WTC11 (cell line): ENCODE measurements around the gene GFRA1. TPM values are rescaled to one million over a fixed set of nuclear protein-coding genes. Genes with fewer than 3 reads are reported as not detected.

Source experiments
- ATAC-seq: fragments of 200-7000 bp; cut with Tn5 transposase; 2 replicates; pipeline ENCODE4 v1.10.0; 2021; ENCODE audit warnings: mild to moderate bottlenecking, moderate library complexity
- CTCF ChIA-PET: fragments of 300-600 bp; sonication (Branson Sonifier 250); formaldehyde crosslinking; loops from one replicate; lab custom pipeline; 2021; ENCODE audit warnings: antibody characterized with exemption; lab: Charles Lee
- POLR2A ChIA-PET: fragments of 350-600 bp; sonication (Branson Sonifier 250); formaldehyde crosslinking; loops from one replicate; lab custom pipeline; 2021; ENCODE audit warnings: antibody characterized with exemption; lab: Charles Lee
- DNase-seq: peaks from one replicate; pipeline ENCODE4 v3.0.0; 2021; ENCODE audit warnings: low spot score
- H3K27ac Mint-ChIP-seq: 2 replicates; pipeline ENCODE4 v1.8.0; 2021; ENCODE audit warnings: mixed read lengths
- H3K27me3 Mint-ChIP-seq: 2 replicates; pipeline ENCODE4 v1.8.0; 2021; ENCODE audit warnings: low read depth, mild to moderate bottlenecking, moderate library complexity, mixed read lengths
- H3K36me3 Mint-ChIP-seq: 2 replicates; pipeline ENCODE4 v1.8.0; 2021; ENCODE audit warnings: mixed read lengths
- H3K4me1 Mint-ChIP-seq: 2 replicates; pipeline ENCODE4 v1.8.0; 2022; ENCODE audit warnings: mixed read lengths
- H3K4me3 Mint-ChIP-seq: 2 replicates; pipeline ENCODE4 v1.8.0; 2021; ENCODE audit warnings: mild to moderate bottlenecking, moderate library complexity, mixed read lengths
- H3K9me3 Mint-ChIP-seq: 2 replicates; pipeline ENCODE4 v1.8.0; 2021; ENCODE audit warnings: mixed read lengths
- ATF1 ChIP-seq: sonication (generic); formaldehyde crosslinking; IDR thresholded peaks from 2 replicates; pipeline ENCODE4 v1.8.1; 2023; ENCODE audit warnings: mild to moderate bottlenecking, moderate library complexity, missing genetic modification reagents
- EMX1 ChIP-seq: fragments of 250-450 bp; sonication (Bioruptor Pico); IDR thresholded peaks from 2 replicates; pipeline ENCODE4 v1.8.0; 2021; ENCODE audit warnings: mild to moderate bottlenecking
- FOXP1 ChIP-seq: sonication (generic); formaldehyde crosslinking; IDR thresholded peaks from 2 replicates; pipeline ENCODE4 v1.8.0; 2022; ENCODE audit warnings: missing genetic modification reagents, mild to moderate bottlenecking, moderate library complexity, borderline replicate concordance
- TCF7 ChIP-seq: sonication (generic); formaldehyde crosslinking; IDR thresholded peaks from 2 replicates; pipeline ENCODE4 v1.8.0; 2022; ENCODE audit warnings: mild to moderate bottlenecking, low read depth, missing genetic modification reagents, moderate library complexity
- TEAD4 ChIP-seq: sonication (generic); formaldehyde crosslinking; IDR thresholded peaks from 2 replicates; pipeline ENCODE4 v1.8.0; 2022; ENCODE audit warnings: mild to moderate bottlenecking, missing genetic modification reagents
- TP53 ChIP-seq: sonication (generic); formaldehyde crosslinking; IDR thresholded peaks from 2 replicates; pipeline ENCODE4 v1.8.1; 2023; ENCODE audit warnings: mild to moderate bottlenecking, missing genetic modification reagents
- total RNA-seq: library from RNA; stranded (reverse); gene quantifications from 3 replicates; pipeline ENCODE4 v1.2.3, GENCODE V29; 2021
- TF ChIP-seq, protein P1 (sequence below): sonication (generic); formaldehyde crosslinking; IDR thresholded peaks from 2 replicates; pipeline ENCODE4 v1.8.0; 2022; ENCODE audit warnings: missing genetic modification reagents
- TF ChIP-seq, protein P2 (sequence below): sonication (generic); formaldehyde crosslinking; IDR thresholded peaks from 2 replicates; pipeline ENCODE4 v1.8.0; 2023; ENCODE audit warnings: missing genetic modification reagents
- TF ChIP-seq, protein P3 (sequence below): fragments of 250-450 bp; sonication (Bioruptor Pico); conservative IDR thresholded peaks from 2 replicates; pipeline ENCODE4 v1.9.0; 2021; ENCODE audit warnings: mild to moderate bottlenecking
- TF ChIP-seq, protein P4 (sequence below): sonication (generic); formaldehyde crosslinking; IDR thresholded peaks from 2 replicates; pipeline ENCODE4 v1.8.1; 2023; ENCODE audit warnings: mild to moderate bottlenecking, missing genetic modification reagents, borderline replicate concordance
- TF ChIP-seq, protein P5 (sequence below): sonication (generic); formaldehyde crosslinking; IDR thresholded peaks from 2 replicates; pipeline ENCODE4 v1.8.0; 2022; ENCODE audit warnings: mild to moderate bottlenecking, missing genetic modification reagents
- TF ChIP-seq, protein P6 (sequence below): sonication (generic); formaldehyde crosslinking; IDR thresholded peaks from 2 replicates; pipeline ENCODE4 v1.8.1; 2022; ENCODE audit warnings: low read depth, mild to moderate bottlenecking, moderate library complexity, missing genetic modification reagents, borderline replicate concordance

Gene GFRA1
- total RNA-seq, 1 experiment from 2014 or later, result 4.4 TPM

DNA sequence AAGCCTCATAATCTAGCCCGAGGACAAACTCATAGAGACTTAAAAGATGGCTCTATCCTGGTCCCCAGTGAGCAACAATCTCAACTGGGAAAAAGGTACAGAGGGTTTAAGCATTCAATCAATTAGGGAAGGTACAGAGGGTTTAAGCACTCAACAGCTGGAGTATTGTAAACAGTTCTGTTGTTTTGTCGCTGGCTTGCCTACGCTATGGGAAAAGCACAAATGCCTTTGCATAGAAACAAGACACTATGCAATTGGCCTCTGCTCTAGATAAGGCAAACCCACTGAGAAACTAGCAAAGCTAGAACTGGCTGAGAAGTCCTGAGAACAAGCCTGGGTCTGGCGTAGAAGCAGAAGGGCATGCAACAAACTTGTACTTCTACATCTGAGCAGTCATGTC lies 69.3 kb downstream of the GFRA1 start (continued):
- no peak for TF ChIP-seq FOXP1 (CRISPR knock-in tag)
- TF ChIP-seq, protein P1, sequence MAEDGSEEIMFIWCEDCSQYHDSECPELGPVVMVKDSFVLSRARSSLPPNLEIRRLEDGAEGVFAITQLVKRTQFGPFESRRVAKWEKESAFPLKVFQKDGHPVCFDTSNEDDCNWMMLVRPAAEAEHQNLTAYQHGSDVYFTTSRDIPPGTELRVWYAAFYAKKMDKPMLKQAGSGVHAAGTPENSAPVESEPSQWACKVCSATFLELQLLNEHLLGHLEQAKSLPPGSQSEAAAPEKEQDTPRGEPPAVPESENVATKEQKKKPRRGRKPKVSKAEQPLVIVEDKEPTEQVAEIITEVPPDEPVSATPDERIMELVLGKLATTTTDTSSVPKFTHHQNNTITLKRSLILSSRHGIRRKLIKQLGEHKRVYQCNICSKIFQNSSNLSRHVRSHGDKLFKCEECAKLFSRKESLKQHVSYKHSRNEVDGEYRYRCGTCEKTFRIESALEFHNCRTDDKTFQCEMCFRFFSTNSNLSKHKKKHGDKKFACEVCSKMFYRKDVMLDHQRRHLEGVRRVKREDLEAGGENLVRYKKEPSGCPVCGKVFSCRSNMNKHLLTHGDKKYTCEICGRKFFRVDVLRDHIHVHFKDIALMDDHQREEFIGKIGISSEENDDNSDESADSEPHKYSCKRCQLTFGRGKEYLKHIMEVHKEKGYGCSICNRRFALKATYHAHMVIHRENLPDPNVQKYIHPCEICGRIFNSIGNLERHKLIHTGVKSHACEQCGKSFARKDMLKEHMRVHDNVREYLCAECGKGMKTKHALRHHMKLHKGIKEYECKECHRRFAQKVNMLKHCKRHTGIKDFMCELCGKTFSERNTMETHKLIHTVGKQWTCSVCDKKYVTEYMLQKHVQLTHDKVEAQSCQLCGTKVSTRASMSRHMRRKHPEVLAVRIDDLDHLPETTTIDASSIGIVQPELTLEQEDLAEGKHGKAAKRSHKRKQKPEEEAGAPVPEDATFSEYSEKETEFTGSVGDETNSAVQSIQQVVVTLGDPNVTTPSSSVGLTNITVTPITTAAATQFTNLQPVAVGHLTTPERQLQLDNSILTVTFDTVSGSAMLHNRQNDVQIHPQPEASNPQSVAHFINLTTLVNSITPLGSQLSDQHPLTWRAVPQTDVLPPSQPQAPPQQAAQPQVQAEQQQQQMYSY (CRISPR knock-in tag), result no peak
- TF ChIP-seq, protein P2, sequence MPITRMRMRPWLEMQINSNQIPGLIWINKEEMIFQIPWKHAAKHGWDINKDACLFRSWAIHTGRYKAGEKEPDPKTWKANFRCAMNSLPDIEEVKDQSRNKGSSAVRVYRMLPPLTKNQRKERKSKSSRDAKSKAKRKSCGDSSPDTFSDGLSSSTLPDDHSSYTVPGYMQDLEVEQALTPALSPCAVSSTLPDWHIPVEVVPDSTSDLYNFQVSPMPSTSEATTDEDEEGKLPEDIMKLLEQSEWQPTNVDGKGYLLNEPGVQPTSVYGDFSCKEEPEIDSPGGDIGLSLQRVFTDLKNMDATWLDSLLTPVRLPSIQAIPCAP, result no peak

DNA sequence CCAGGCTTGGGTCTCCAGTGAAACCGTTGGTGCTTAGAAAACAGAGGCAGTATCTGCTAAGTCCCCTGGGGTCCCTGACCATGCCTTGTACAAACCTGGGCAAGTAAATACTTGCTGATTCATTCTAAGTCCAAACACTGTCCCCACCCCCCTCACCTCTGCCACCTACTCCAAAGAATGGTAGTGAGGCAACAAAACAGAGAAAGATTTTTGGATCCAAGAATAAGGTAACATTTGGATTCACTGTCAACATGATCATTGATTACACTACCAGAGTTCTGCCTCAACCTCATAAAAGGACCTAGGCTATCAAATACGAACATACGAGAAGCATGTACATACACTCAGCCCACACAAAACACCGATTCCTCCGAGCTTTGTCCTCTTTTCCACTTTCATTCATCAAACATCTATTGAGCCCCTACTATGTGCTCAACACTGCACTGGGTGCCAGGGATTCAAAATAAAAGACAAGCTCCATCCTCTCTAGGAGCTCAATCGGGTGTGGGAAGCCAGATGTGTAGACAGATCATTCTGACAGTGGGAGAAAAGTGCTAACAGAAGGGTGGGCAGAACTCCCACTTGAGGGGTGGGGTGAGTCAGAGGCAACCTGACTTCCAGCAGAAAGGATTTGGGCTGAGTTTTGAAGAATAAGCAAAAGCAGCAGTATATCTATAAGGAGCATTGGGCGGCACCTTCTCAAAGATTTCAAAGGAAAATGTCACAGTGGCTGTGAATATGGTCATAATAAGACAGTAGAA lies 71.2 kb downstream of the GFRA1 start:
- TF ChIP-seq, protein P3, sequence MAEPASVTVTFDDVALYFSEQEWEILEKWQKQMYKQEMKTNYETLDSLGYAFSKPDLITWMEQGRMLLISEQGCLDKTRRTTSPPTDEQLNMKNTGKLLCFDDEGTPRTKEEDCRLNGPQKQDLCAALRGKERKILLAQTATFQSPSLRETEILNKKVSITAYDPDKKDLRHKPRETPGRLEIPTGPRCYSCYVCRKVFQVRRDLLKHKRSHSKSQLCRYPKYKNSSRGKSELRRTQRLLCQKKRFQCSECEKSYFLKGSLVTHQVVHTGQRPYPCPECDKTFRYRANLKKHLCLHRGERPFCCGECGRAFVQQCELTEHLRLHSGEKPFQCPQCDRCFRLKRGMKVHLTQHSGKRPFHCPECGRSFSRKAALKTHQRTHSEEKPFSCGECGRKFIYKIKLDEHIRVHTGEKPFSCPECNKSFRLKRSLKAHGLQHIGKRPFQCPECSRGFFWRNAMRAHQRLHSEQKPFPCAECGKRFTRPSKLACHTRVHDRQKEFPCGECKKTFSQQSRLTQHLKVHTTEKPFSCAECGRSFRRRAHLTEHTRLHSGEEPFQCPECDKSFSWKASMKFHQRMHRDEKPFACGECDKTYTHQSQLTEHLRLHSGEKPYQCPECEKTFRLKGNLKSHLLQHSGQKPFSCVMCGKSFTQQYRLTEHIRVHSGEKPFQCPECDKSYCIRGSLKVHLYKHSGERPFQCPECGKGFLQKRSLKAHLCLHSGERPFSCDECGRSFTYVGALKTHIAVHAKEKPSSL (CRISPR knock-in tag), result no peak
- TF ChIP-seq, protein P1 (CRISPR knock-in tag), result no peak
- no peak for TF ChIP-seq EMX1 (CRISPR knock-in tag)
- no peak for TF ChIP-seq TEAD4
- TF ChIP-seq, protein P4, sequence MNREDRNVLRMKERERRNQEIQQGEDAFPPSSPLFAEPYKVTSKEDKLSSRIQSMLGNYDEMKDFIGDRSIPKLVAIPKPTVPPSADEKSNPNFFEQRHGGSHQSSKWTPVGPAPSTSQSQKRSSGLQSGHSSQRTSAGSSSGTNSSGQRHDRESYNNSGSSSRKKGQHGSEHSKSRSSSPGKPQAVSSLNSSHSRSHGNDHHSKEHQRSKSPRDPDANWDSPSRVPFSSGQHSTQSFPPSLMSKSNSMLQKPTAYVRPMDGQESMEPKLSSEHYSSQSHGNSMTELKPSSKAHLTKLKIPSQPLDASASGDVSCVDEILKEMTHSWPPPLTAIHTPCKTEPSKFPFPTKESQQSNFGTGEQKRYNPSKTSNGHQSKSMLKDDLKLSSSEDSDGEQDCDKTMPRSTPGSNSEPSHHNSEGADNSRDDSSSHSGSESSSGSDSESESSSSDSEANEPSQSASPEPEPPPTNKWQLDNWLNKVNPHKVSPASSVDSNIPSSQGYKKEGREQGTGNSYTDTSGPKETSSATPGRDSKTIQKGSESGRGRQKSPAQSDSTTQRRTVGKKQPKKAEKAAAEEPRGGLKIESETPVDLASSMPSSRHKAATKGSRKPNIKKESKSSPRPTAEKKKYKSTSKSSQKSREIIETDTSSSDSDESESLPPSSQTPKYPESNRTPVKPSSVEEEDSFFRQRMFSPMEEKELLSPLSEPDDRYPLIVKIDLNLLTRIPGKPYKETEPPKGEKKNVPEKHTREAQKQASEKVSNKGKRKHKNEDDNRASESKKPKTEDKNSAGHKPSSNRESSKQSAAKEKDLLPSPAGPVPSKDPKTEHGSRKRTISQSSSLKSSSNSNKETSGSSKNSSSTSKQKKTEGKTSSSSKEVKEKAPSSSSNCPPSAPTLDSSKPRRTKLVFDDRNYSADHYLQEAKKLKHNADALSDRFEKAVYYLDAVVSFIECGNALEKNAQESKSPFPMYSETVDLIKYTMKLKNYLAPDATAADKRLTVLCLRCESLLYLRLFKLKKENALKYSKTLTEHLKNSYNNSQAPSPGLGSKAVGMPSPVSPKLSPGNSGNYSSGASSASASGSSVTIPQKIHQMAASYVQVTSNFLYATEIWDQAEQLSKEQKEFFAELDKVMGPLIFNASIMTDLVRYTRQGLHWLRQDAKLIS, result no peak
- TF ChIP-seq TP53 (CRISPR knock-in tag), result no peak
- TF ChIP-seq, protein P5, sequence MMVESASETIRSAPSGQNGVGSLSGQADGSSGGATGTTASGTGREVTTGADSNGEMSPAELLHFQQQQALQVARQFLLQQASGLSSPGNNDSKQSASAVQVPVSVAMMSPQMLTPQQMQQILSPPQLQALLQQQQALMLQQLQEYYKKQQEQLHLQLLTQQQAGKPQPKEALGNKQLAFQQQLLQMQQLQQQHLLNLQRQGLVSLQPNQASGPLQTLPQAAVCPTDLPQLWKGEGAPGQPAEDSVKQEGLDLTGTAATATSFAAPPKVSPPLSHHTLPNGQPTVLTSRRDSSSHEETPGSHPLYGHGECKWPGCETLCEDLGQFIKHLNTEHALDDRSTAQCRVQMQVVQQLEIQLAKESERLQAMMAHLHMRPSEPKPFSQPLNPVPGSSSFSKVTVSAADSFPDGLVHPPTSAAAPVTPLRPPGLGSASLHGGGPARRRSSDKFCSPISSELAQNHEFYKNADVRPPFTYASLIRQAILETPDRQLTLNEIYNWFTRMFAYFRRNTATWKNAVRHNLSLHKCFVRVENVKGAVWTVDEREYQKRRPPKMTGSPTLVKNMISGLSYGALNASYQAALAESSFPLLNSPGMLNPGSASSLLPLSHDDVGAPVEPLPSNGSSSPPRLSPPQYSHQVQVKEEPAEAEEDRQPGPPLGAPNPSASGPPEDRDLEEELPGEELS, result no peak
- TF ChIP-seq ATF1 (CRISPR knock-in tag), result no peak
- no peak for TF ChIP-seq TCF7
- TF ChIP-seq, protein P6, sequence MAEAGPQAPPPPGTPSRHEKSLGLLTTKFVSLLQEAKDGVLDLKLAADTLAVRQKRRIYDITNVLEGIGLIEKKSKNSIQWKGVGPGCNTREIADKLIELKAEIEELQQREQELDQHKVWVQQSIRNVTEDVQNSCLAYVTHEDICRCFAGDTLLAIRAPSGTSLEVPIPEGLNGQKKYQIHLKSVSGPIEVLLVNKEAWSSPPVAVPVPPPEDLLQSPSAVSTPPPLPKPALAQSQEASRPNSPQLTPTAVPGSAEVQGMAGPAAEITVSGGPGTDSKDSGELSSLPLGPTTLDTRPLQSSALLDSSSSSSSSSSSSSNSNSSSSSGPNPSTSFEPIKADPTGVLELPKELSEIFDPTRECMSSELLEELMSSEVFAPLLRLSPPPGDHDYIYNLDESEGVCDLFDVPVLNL (CRISPR knock-in tag), result no peak
- H3K27ac Mint-ChIP-seq, result no peak overlapping the region
- no peaks in the 10 kb centered on the region for H3K4me1 Mint-ChIP-seq
- H3K9me3 Mint-ChIP-seq, result peaks cover 1% of the 10 kb centered on the region; the same call in 1 of the 2 replicates
- ChIA-PET POLR2A (no interaction called here), CTCF (no interaction called here)
- H3K4me3 Mint-ChIP-seq, result no peak overlapping the region
- H3K27me3 Mint-ChIP-seq, result no peaks in the 10 kb centered on the region
- no peak for DNase-seq
- H3K36me3 Mint-ChIP-seq, result 0 out of 2 replicates have a peak, but pooled peaks cover under 1% of the 10 kb centered on the region
- ATAC-seq, result no peak
